HG03460 (cell line): ENCODE results near the gene DNAJB11.
"Not testable (repeated sequence)": the region's sequence is repeated elsewhere in the genome, so short reads cannot be mapped to it uniquely, and the experiment has no call there.

ENCODE experiments used
- ATAC-seq: cut with Tn5 transposase; IDR thresholded peaks from one replicate; pipeline ENCODE4 v1.9.1; 2021; ENCODE audit not compliant: unreplicated experiment

The DNAJB11 gene

DNA sequence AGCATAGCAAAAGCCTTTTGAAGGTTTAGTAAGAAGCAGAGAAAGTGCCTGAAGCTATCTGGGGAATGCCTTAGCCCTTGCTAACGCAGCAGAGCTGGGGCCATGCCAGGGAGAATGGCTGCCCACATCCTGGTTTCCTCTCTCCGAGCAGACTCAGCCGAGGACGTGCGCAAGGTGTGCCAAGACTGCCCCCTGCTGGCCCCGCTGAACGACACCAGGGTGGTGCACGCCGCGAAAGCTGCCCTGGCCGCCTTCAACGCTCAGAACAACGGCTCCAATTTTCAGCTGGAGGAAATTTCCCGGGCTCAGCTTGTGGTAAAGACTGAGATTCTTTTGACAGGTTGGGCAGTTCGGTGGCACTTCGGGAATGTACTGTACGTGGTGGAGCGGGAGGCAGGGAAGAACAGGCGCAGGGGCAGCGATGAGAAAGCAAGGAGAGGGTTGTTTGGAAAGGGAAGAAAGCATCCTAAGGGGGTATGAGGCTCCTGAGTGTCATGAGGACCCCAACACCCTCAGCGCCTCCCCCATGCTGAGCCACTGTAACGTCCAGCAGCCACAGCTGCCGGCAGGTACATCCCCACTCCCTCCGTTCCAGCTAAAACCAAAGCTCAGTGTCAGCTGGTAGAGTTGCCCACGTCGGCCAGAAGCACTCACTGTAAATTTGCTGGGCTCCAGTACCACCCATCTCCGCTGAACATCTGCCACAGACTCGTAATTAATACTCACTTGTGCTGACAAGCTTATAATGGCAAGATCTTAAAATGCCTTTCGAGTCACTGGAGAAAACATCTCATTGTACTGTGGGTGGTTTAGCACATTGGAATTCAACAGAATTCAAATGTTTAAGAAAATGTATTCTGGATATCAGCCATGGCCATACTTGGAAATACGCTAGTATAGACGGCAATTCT is 46.8 kb downstream of the DNAJB11 start:
- peak; percentile 98 for ATAC-seq

DNA sequence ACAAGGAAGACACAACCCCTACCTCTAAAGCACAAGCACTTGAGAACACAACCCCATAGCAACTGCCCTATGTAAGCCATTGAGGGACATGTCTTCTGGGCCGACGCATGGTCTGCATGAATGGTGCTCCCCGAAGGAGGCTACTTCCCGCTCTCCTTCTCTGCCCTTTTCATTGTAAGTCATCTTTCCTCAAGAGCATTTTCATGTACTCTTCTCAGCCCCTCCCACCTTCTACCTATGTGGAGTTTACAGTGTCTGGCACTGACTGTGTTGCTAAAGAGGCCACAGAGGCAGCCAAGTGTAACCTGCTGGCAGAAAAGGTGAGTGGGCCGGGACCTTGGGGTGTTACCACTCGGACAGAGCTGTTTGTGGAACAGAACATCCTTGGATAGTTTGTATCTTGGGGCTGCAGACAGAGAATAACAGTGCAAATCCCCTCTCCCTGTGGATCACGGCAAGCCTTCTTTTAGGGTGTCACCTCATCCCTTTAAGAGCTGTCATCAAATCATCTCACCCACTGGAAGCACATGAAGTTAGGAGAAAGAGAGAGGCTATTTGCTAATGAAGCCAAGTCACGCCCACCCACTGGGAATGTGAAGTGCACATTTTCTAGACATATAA is 47.9 kb downstream of the DNAJB11 start:
- no peak for ATAC-seq

DNA sequence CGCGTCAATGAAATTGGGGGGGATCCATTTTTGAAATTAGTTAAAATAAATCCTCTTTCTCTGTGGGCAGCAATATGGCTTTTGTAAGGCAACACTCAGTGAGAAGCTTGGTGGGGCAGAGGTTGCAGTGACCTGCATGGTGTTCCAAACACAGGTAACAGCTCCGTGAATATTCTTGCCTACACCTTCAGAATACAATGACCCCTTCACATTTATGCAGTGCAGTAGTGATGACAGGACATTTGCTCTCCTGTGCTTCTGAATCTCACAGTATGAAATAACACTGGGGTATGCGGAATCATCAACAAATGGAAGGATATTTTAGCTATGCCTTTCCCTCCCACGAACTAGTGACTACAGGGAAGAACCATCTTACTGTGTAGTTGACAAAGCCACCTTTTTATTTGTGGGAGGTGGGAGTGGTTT is 49.3 kb downstream of the DNAJB11 start:
- ATAC-seq = no peak

DNA sequence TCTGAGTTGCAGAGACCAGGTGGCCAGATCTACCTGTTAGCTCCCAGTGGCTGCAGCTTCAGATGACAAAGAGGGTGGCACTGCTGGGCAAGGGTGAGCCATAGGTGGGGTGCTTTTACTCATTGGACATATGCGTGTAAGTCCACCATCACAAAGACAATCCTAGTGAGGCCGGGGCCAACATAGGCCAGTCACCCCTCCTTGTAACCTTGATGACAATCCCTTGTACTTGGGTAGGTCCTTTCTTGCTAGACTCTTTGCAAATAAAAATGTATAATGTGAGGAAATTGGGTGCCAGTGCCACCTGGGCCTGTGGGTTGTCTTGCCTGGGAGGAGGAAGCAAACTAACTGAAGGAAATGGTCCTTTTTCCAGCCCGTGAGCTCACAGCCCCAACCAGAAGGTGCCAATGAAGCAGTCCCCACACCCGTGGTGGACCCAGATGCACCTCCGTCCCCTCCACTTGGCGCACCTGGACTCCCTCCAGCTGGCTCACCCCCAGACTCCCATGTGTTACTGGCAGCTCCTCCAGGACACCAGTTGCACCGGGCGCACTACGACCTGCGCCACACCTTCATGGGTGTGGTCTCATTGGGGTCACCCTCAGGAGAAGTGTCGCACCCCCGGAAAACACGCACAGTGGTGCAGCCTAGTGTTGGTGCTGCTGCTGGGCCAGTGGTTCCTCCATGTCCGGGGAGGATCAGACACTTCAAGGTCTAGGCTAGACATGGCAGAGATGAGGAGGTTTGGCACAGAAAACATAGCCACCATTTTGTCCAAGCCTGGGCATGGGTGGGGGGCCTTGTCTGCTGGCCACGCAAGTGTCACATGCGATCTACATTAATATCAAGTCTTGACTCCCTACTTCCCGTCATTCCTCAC is 49.9 kb downstream of the DNAJB11 start:
- ATAC-seq = no peak

DNA sequence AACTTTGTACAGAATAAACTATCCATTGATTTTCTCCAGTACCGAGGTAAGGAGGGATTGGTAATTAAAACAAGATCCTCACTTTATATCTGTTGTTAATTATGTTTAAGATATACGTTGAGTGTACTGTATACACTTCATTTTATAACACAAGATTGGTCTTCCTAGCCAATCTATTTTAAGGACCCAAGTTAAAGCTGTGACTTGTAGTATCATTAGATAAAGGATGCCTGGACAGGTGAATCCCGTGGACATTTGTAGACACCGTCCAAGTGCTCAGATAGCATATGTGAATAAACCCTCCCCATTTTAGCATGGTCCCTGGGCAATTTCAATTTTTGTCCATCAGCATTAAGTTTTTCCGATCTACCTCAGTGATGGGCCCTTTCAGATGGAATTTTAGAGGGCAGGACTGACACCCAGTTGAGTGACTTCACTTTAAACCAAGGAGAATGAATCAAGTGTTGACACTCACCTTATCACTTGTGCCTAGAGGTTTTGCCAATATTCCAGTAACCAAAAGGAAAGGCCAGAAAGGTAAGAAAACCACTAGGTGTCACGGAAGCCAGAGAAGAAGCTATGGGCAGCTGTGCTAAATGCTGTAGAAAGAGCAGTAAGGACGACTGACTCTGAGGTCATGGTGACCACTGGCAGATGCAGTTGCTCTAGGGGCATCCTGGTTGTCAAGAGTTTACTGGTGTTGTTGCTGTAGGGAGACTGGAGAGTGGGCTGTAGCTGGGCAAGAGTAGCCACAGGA is 51.6 kb downstream of the DNAJB11 start:
- ATAC-seq = no peak

DNA sequence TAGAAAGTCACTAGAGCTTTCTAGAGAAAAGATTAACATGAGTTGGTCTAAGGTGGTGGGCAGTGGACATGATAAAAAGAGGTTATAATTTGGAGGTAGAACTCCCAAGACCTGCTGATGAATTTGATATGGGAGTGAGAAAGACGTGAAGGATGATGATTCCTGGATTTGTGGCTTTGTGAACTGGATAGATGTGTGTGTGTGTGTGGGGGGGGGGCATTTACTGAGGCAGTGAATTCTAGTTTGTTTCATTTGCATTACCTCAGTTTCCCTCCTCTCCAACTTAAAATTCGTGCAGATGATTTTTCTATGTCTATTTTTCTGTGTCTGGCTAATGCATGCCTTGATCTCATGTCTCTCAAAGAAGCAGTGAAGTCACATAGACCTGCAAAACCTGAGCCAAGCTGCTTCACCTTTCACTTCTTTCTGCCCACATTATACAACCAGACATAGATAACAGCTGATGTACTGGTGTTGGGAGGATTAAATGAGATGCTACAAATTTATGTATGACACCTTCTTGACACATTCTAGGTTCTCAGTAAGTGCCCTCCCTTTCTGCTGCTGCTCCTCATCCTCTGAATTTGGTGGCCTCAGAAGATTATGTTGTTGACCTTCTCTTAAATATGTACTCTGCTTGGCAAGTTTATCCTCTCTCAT is 52.3 kb downstream of the DNAJB11 start:
- no peak for ATAC-seq

DNA sequence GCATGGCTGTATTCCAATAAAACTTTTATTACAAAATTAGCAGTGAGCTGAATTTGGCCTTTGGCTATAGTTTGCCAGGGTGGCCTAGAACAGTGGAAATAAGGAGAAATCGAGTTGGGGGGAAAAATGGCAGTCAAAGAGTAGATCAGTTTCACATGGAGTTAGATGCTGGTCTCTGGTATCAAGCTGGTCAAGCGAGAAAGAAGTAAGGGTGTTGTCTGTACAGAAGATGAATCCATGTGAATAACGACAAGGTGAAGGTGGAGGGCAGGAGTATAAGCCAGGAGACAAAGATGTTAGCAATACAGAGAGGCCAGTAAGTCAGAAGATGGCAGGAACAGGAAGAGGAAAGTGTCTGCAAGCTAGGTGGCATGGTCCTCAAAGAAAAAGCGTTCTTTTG is 54.1 kb downstream of the DNAJB11 start:
- ATAC-seq = no peak

DNA sequence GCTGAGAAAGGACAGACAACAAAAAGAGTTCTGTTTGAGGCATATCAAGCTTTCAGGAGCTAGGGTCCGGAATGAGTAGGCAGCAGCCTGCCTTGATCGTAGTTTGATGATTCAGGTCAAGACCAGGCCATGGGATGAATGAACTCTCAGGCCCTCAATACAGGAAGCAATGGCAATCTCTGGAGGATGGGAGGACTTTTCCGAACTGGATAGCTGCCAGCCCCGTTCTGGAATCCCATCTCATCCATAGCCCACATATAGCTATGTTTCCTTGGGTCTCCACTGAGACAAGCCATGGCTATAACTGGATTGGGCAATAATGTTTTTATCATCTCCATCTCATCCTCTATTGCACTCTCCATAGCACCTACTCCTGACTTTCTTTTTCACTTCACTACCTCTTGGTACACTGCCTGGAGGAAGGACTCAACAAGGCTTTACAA is 55.1 kb downstream of the DNAJB11 start:
- no peak for ATAC-seq

DNA sequence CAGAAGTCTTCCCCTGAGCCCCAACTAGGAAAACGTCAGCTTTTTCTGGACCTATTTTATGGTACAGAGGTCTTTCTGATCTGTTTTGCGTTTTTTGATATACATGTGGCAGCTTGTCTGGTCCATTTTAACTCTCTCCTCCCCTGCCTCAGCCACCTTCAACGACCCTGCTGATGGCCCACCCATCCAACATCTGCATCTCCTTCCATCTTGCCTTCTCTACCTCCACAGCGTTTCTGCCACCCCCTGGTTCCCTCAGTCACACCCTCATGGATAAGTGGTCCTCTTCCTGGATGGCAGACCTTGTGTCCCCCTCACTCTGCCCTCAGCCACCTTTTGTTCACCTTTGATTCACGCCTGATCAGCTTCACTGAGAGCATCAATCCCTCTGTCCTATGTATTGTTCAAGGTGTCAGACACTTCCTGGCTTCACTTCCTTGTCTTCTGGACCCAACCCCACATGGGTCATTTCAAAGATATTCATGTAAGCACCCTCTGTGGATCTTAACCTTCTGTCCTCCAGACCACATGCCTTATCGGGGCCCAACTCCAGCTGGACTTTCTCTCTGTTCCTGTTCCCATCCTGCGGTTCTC is 55.8 kb downstream of the DNAJB11 start:
- ATAC-seq = no peak

DNA sequence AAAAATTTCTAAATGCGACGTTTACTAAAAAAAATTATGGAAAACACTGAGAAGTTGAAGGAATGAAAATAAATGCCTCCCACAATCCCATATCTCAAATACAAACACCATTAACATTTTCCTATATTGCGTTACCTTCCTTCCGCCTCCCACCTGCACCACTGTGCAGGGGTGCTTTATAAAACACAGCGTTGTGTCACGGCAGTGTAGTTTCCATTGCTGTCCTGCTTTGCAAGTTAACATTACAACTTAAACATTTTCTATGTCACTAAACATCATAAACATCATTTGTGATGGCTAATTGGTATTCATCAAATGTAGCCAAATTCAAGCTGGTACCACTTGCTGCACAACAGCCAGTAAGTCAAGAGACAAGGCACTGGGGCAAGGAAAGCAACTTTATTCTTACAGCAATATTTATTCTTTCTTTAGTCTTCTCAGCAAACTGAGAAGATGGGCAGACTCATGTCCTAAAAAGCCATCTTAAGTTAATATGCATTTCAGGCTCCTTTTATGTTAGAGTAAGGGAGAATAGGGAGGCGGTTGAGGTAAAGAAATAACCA is 57.4 kb downstream of the DNAJB11 start:
- no peak for ATAC-seq

DNA sequence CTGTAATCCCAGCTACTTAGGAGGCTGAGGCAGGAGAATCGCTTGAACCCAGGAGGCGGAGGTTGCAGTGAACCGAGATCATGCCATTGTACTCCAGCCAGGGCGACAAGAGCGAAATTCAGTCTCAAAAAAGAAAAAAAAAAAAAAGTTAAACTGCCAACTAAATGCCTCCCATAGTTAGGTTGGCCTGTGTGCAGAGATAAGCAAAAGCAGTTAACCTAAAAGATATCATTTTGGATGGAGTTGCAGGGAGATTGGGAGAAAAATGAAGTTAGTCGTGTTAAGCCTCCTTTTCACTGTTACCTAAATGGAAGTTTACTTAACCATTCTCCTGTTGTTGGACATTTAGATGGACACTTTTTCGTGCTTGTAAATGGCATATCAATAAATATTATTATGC is 58.2 kb downstream of the DNAJB11 start:
- no peak for ATAC-seq

DNA sequence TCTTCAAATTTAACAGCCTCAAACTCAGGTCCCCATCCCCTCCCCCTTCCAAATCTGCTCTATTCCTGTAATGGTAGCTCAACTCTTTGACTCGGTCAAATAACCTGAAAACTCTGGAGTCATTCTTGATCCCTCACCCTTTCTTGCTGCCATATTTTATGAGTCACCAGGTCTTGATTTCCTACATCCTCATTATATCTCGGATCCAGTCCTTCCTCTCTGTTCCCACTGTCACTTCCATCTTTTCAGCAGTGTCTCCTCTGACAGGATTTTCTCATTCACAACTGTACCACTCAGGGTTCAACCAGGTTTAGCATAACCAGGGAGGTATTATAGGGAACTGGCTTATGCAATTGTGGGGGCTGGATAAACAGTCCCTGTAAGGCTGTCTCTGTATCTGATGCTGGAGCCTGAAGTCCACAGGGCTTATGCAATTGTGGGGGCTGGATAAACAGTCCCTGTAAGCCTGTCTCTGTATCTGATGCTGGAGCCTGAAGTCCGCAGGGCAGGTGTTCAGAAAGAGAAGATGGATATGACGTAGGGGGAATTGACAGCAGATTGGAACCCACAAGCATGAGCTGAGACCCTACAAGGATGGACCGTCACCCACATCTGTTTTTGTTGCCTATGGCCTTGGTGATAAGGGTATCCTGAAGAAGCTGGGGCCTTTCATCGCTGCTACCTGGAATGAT is 60.6 kb downstream of the DNAJB11 start:
- no peak for ATAC-seq

DNA sequence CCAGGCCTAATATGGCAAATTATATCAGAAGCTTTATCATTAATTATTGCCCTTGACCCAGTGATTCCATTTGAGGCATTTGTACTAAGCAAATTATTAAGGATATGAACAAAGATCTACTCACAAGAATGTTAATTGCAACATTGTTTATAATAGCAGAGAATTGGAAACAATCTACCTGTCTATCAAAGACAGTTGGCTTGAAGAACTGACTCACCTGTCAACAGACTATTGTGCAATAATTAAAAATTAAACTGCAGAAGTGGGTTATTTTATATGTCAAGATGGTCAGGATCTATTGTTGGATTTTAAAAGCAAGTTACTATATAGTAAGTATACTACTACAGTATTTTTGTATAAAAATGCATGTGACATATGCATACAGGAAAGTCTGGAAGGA is 63.0 kb downstream of the DNAJB11 start:
- no peak for ATAC-seq

DNA sequence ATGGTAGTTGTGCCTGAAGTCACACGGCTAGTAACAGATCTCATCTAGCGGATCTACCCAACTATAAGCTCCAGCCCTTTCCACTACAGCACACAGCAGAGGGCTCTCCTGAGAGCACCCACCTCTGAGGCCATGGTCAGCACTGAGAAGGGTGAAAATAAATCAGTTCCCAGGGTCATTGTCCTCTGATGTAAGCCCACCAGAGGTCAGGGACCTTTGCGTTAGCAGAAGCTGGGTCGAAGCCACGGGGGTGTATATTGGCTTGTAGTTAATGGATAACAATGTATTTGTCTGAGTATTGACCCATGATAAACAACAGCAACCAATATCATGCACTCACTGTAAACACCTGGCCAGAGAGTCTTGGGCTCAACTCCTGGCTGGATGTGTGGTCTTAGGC is 63.7 kb downstream of the DNAJB11 start:
- not testable (repeated sequence) for ATAC-seq
